ENCODE results near the gene PAK6.

PAK6 gene

GRCh38 chr15:40270246-40270995, 31.6 kb downstream of the PAK6 start:
- no peak overlapping the region for H3K4me3 ChIP-seq (ENCODE audit: low read depth, low read length)
- ChIA-PET CTCF (interaction anchor here (0.9 to 20.1 kb wide), 10 partner anchors 5 to 231 kb away, joined by 3 to 1718 read pairs (median 146); partner anchors contain the start of genes INAFM2, PAK6, PLCB2 and SRP14), POLR2A (no interaction called here)
- DNase-seq (ENCODE audit: low read depth, low spot score): no peak
- TF ChIP-seq CTCF (IDR thresholded peaks at IDR 0.05; ENCODE audit: insufficient read depth, low read length, missing control alignments): no peak

GRCh38 chr15:40271685-40272484, 33.0 kb downstream of the PAK6 start:
- DNase-seq (ENCODE audit: low read depth, low spot score): no peak
- no peak overlapping the region for H3K4me3 ChIP-seq (ENCODE audit: low read depth, low read length)
- ChIA-PET CTCF (interaction anchor here (1.1 to 20.1 kb wide), 11 partner anchors 4 to 233 kb away, joined by 3 to 1718 read pairs (median 211); partner anchors contain the start of genes INAFM2, PAK6, PLCB2 and SRP14), POLR2A (no interaction called here)
- no peak for TF ChIP-seq CTCF (IDR thresholded peaks at IDR 0.05; ENCODE audit: insufficient read depth, low read length, missing control alignments)

GRCh38 chr15:40272485-40273056, 33.7 kb downstream of the PAK6 start:
- no peak for DNase-seq (ENCODE audit: low read depth, low spot score)
- ChIA-PET POLR2A (no interaction called here), CTCF (interaction anchor here (0.8 to 20.1 kb wide), 19 partner anchors 10 to 234 kb away, joined by 3 to 1718 read pairs (median 24); partner anchors contain the start of genes ANKRD63, BUB1B, CCDC9B and INAFM2)
- H3K4me3 ChIP-seq (ENCODE audit: low read depth, low read length): no peak overlapping the region
- peak; percentile 21 for TF ChIP-seq CTCF (IDR thresholded peaks at IDR 0.05; ENCODE audit: insufficient read depth, low read length, missing control alignments)

DNA sequence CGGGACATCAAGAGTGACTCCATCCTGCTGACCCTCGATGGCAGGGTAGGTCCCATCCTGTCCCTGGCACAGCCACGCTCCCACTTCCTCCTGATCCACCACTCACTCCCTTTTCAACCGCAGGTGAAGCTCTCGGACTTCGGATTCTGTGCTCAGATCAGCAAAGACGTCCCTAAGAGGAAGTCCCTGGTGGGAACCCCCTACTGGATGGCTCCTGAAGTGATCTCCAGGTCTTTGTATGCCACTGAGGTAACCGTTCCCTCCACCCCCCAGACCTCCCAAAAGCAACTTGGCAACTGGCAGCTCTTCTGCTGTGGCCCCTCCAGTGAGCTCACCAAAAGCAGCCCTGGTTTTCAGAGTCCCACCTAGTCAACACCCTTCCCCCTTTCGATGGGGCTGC, 34.6 kb downstream of the PAK6 start:
- ChIA-PET CTCF (interaction anchor here (0.7 to 20.1 kb wide), 32 partner anchors 10 to 485 kb away, joined by 3 to 1718 read pairs (median 4); partner anchors contain the start of genes ANKRD63, BMF, BUB1B and CCDC9B), POLR2A (no interaction called here)
- no peak for TF ChIP-seq CTCF (IDR thresholded peaks at IDR 0.05; ENCODE audit: insufficient read depth, low read length, missing control alignments)
- no peak for DNase-seq (ENCODE audit: low read depth, low spot score)
- no peak overlapping the region for H3K4me3 ChIP-seq (ENCODE audit: low read depth, low read length)

DNA sequence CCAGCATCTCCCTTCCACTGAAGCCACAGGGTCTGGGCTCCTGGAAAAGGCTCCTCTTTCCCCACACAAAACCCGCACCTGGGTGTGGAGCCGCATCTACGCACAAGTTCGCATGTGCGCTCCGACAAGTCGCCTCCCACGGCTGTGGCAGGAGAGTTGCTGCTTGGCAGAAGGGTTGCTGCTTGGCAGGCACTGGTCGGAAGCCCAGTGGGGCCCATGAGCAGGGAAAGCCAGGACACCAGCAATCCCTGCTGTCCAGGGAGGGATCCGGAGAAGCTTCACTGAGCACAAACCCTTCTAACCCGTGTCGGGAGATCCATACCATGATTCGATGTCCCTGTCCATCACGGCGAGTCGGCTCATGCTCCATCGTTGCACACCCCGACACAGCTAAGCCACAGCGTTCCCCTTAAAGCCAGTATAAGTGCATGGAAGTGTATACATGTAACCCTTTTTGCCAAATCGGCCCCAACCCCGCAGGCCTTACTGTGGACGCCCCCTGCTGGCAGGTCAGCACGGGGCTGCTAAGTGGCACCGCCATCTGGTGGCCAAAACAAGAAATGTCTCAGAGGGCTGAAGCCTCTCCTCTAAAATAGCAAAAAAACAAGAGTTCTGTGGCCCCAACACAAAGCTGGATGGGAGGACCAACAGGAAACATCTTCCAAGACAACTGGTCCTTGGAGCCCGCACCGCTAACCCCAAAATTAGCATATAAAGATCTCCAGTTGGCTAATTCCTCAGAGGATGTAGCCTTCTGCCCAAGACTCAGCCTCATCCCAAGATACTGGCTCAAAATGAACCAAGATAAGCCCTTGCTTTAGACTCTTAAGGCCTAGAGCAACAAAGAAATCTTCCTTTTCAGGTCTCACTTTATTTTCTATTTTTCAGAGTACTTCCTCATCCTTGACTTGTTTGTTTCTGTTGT, 35.7 kb downstream of the PAK6 start:
- DNase-seq (ENCODE audit: low read depth, low spot score): peak; percentile 16
- no peak overlapping the region for H3K4me3 ChIP-seq (ENCODE audit: low read depth, low read length)
- peak; percentile 100 for TF ChIP-seq CTCF (IDR thresholded peaks at IDR 0.05; ENCODE audit: insufficient read depth, low read length, missing control alignments)
- ChIA-PET CTCF (interaction anchor here (0.6 to 20.1 kb wide), 60 partner anchors 9 to 490 kb away, joined by 3 to 1718 read pairs (median 5); partner anchors contain the start of genes ANKRD63, BMF, BUB1B and CCDC9B), POLR2A (no interaction called here)

All from AG04449 (cell line).